Uterus (tissue), 4 donors: Measurements from ENCODE around the gene NDUFS6. TPM values are rescaled to one million over a fixed set of nuclear protein-coding genes. Genes with fewer than 3 reads are reported as not detected.

Experiments
- DNase-seq, 2 donors: peaks; one replicate each; pipeline ENCODE4 v3.0.0-alpha.2; 2019 to 2020
- H3K27ac ChIP-seq, 2 donors: fragments of 200-600 bp; sonication (generic); 1 replicate in 1 of 2; 2 replicates in 1 of 2; pipeline ENCODE4 v1.5.1; 2016 to 2018
- H3K27me3 ChIP-seq, 2 donors: fragments of 200-600 bp; sonication (generic); one replicate each; pipeline ENCODE4 v1.5.1; 2018 to 2019; ENCODE audit warnings: control low read depth in 1 of 2
- H3K36me3 ChIP-seq, 2 donors: fragments of 200-600 bp; sonication (generic); one replicate each; pipeline ENCODE4 v1.5.1; 2019; ENCODE audit warnings: control low read depth in 1 of 2
- H3K4me1 ChIP-seq, 2 donors: fragments of 200-600 bp; sonication (generic); one replicate each; pipeline ENCODE4 v1.5.1; 2018 to 2019; ENCODE audit warnings: control low read depth in 1 of 2
- H3K4me3 ChIP-seq, 2 donors: fragments of 200-600 bp; sonication (generic); 1 replicate in 1 of 2; 2 replicates in 1 of 2; pipeline ENCODE4 v1.5.1; 2018 to 2019; ENCODE audit warnings: mild to moderate bottlenecking in 1 of 2
- H3K9me3 ChIP-seq, 2 donors: fragments of 200-600 bp; sonication (generic); one replicate each; pipeline ENCODE4 v1.5.1; 2019; ENCODE audit warnings: control low read depth in 1 of 2
- POLR2A ChIP-seq, 2 donors: fragments of 450-650 bp; IDR thresholded peaks; one replicate each; pipeline ENCODE4 v1.6.1; 2016; ENCODE audit warnings: antibody characterized with exemption in 2 of 2, mild to moderate bottlenecking in 1 of 2, moderate library complexity in 1 of 2
- intact Hi-C: fragments of 100-400 bp; cut with DNase I; formaldehyde crosslinking; loops from one replicate; pipeline ENCODE4 v1.15.1; 2023; ENCODE audit warnings: low total_unique reads
- total RNA-seq, 4 donors: library from RNA; depleted of rRNA in 3 of 4; stranded (reverse); fragments of >200 nt in 3 of 4; gene quantifications; one replicate each; pipeline versions ENCODE4 v1.1.0 to v1.2.4, GENCODE V29; 2014 to 2023
- TF ChIP-seq, protein P1 (sequence below), 4 experiments: fragments of 200-600 bp in 2 of 4; fragments of 450-650 bp in 2 of 4; sonication (generic) in 2 of 4; IDR thresholded peaks; one replicate each; pipeline ENCODE4 v1.5.1; 2016 to 2019; ENCODE audit warnings: antibody characterized with exemption in 4 of 4, mild to moderate bottlenecking in 2 of 4, moderate library complexity in 1 of 4
- donor health status: DM: yes; HTN: yes; CAD: no.

NDUFS6 gene
- total RNA-seq, 4 donors from 2014 or later = 8.5 to 17.9 (median 14.6) TPM

- H3K36me3 ChIP-seq = no peaks in the 10 kb centered on the region
- intact Hi-C loops = no loop called here
- DNase-seq = no peak
- H3K27ac ChIP-seq = no peak overlapping the region
- H3K4me1 ChIP-seq = no peaks in the 10 kb centered on the region
- no peak overlapping the region for H3K4me3 ChIP-seq
- H3K27me3 ChIP-seq = no peaks in the 10 kb centered on the region
- no peaks in the 10 kb centered on the region for H3K9me3 ChIP-seq
- TF ChIP-seq, protein P1, sequence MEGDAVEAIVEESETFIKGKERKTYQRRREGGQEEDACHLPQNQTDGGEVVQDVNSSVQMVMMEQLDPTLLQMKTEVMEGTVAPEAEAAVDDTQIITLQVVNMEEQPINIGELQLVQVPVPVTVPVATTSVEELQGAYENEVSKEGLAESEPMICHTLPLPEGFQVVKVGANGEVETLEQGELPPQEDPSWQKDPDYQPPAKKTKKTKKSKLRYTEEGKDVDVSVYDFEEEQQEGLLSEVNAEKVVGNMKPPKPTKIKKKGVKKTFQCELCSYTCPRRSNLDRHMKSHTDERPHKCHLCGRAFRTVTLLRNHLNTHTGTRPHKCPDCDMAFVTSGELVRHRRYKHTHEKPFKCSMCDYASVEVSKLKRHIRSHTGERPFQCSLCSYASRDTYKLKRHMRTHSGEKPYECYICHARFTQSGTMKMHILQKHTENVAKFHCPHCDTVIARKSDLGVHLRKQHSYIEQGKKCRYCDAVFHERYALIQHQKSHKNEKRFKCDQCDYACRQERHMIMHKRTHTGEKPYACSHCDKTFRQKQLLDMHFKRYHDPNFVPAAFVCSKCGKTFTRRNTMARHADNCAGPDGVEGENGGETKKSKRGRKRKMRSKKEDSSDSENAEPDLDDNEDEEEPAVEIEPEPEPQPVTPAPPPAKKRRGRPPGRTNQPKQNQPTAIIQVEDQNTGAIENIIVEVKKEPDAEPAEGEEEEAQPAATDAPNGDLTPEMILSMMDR (IDR thresholded peaks at IDR 0.05) = no peak
- no peak for TF ChIP-seq POLR2A (IDR thresholded peaks at IDR 0.05)
These were observed 33.7 kb downstream of the NDUFS6 start for GRCh38 chr5:1834721-1835429.

DNA sequence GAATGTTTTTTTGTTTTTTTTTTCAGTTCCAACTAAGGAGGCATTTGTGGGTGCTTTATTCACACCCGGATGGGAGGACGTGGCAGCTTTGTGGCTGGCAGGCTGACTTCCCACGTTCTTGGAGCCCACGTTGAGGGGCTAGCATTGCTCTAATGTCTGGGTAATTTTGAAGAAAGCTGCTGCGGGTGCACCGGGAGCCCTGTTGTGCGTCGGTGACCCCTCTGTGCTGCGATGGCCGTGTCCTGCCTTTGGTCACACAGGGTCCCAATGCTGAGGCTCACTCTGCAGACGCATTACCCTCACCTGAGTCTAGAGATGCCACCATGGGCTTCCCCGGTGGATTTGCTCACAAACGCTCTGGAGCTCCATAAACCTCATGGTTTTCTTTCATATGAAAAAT lies 34.2 kb downstream of the NDUFS6 start:
- intact Hi-C loops = no loop called here
- H3K36me3 ChIP-seq = no peaks in the 10 kb centered on the region
- H3K4me1 ChIP-seq = no peaks in the 10 kb centered on the region
- no peaks in the 10 kb centered on the region for H3K27me3 ChIP-seq
- TF ChIP-seq, protein P1 (IDR thresholded peaks at IDR 0.05) = no peak
- TF ChIP-seq POLR2A (IDR thresholded peaks at IDR 0.05) = no peak
- no peak for DNase-seq
- no peak overlapping the region for H3K4me3 ChIP-seq
- no peaks in the 10 kb centered on the region for H3K9me3 ChIP-seq
- H3K27ac ChIP-seq = no peak overlapping the region

- DNase-seq = no peak
- Histone ChIP-seq H3K27me3 (no peaks in the 10 kb centered on the region), H3K4me3 (no peak overlapping the region), H3K27ac (no peak overlapping the region), H3K9me3 (no peaks in the 10 kb centered on the region), H3K36me3 (no peaks in the 10 kb centered on the region), H3K4me1 (no peaks in the 10 kb centered on the region)
- intact Hi-C loops = no loop called here
- TF ChIP-seq, protein P1 (IDR thresholded peaks at IDR 0.05) = no peak
- TF ChIP-seq POLR2A (IDR thresholded peaks at IDR 0.05) = no peak
These were observed 35.1 kb downstream of the NDUFS6 start for GRCh38 chr5:1836176-1836890.

DNA sequence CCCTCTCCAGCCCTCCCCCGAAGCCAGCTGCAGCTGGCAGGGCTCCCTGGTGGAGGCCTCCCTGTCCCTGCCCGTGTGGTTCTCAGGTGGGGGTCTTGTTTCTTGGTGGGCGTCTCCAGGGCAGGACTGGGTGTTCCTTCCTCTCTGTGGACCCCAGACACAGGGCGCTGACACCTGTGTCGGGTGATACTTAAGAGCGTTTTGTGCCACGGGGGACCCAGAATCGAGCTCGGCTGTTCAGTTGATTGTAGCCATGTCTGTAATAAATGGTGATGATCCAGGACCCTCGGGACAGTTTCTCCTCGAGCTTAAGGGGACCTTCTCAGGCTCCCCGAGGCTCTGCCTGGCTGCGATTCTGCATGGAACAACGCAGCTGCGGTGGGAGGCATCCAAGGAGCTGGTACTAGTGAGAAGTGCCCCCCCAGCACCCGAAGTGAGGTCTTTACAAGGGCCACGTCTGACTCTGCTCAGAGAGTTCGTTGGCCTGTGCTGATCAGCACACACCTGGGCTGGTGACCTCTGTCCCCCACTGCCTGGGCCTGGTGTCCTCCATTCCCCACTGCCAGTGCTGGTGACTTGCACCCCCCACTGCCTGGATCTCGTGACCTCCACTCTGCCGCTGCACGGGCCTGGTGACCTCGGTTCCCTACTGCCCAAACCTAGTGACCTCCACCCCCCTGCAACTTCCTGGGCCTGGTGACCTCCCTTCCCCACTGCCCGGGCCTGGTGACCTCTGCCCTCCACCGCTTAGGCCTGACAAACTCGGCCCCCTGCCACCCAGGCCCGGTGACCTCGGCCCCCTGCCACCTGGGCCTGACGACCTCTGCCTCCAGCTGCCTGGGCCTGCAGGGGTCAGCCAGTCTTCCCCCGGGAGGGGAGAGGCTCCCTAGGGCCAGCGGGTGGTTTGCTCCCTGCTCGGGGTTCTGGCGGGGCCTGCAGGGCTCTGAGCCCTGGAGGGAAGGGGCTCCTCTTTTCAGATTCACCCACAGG lies 36.0 kb downstream of the NDUFS6 start:
- H3K27me3 ChIP-seq = no peaks in the 10 kb centered on the region
- H3K4me1 ChIP-seq = no peaks in the 10 kb centered on the region
- no peak overlapping the region for H3K4me3 ChIP-seq
- H3K27ac ChIP-seq = no peak overlapping the region
- no peaks in the 10 kb centered on the region for H3K36me3 ChIP-seq
- no peaks in the 10 kb centered on the region for H3K9me3 ChIP-seq
- TF ChIP-seq, protein P1 (IDR thresholded peaks at IDR 0.05) = no peak
- TF ChIP-seq POLR2A (IDR thresholded peaks at IDR 0.05) = no peak
- DNase-seq = no peak
- intact Hi-C loops = no loop called here
